Astrocyte (in vitro differentiated cells and primary cell): ENCODE measurements around the gene NDUFB7. TPM values are rescaled to one million over a fixed set of nuclear protein-coding genes. Genes with fewer than 3 reads are reported as not detected.
"Not testable (repeated sequence)": the region's sequence is repeated elsewhere in the genome, so short reads cannot be mapped to it uniquely, and the experiment has no call there.

Source experiments
- DNase-seq: peaks from one replicate; pipeline ENCODE4 v3.0.0-alpha.2; 2010; ENCODE audit warnings: low read depth
- FAIRE-seq: peaks from 2 replicates; lab custom pipeline; 2011; peaks lifted over from hg19 to GRCh38; lab: Jason Lieb, UNC
- H2AFZ ChIP-seq: 2 replicates; pipeline ENCODE4 v1.6.0; 2012; ENCODE audit warnings: low read depth, low read length, inconsistent platforms
- H3K27ac ChIP-seq: 2 replicates; pipeline ENCODE4 v1.5.1; 2011; ENCODE audit warnings: low read depth, low read length, inconsistent platforms
- H3K27me3 ChIP-seq: 2 replicates; pipeline ENCODE4 v1.6.0; 2011; ENCODE audit warnings: low read length, inconsistent platforms; ENCODE audit not compliant: insufficient read depth
- H3K36me3 ChIP-seq: 2 replicates; pipeline ENCODE4 v1.5.1; 2011; ENCODE audit warnings: low read length, inconsistent platforms; ENCODE audit not compliant: insufficient read depth
- H3K4me1 ChIP-seq: 2 replicates; pipeline ENCODE4 v1.5.1; 2011; ENCODE audit warnings: low read length, inconsistent platforms; ENCODE audit not compliant: insufficient read depth
- H3K4me2 ChIP-seq: 2 replicates; pipeline ENCODE4 v1.6.0; 2012; ENCODE audit warnings: low read length, inconsistent platforms
- H3K4me3 ChIP-seq: 2 replicates; pipeline ENCODE4 v1.5.1; 2011; ENCODE audit warnings: low read depth, mild to moderate bottlenecking, low read length, inconsistent platforms; ENCODE audit not compliant: insufficient read depth
- H3K79me2 ChIP-seq: 2 replicates; pipeline ENCODE4 v1.6.0; 2012; ENCODE audit warnings: mild to moderate bottlenecking, low read length, inconsistent platforms; ENCODE audit not compliant: insufficient read depth
- H3K9ac ChIP-seq: 2 replicates; pipeline ENCODE4 v1.6.0; 2012; ENCODE audit warnings: mild to moderate bottlenecking, low read length, inconsistent platforms
- H3K9me3 ChIP-seq: 2 replicates; pipeline ENCODE4 v1.5.1; 2012; ENCODE audit warnings: low read depth, mild to moderate bottlenecking, low read length, inconsistent platforms; ENCODE audit not compliant: insufficient read depth
- H4K20me1 ChIP-seq: 2 replicates; pipeline ENCODE4 v1.6.0; 2012; ENCODE audit warnings: low read length, inconsistent platforms; ENCODE audit not compliant: insufficient read depth
- H3K27ac Mint-ChIP-seq: one replicate; pipeline ENCODE4 v1.8.0; 2021; ENCODE audit warnings: mild to moderate bottlenecking, mixed read lengths; ENCODE audit not compliant: unreplicated experiment
- H3K27me3 Mint-ChIP-seq: one replicate; pipeline ENCODE4 v1.8.0; 2021; ENCODE audit warnings: low read depth, mixed read lengths; ENCODE audit not compliant: unreplicated experiment
- H3K36me3 Mint-ChIP-seq: one replicate; pipeline ENCODE4 v1.8.0; 2021; ENCODE audit warnings: low read depth, mixed read lengths; ENCODE audit not compliant: unreplicated experiment
- H3K4me1 Mint-ChIP-seq: one replicate; pipeline ENCODE4 v1.8.0; 2021; ENCODE audit warnings: low read depth, mixed read lengths; ENCODE audit not compliant: unreplicated experiment
- H3K4me3 Mint-ChIP-seq: one replicate; pipeline ENCODE4 v1.8.0; 2021; ENCODE audit warnings: mild to moderate bottlenecking, moderate library complexity, mixed read lengths; ENCODE audit not compliant: unreplicated experiment
- H3K9me3 Mint-ChIP-seq: one replicate; pipeline ENCODE4 v1.8.0; 2021; ENCODE audit warnings: mild to moderate bottlenecking, mixed read lengths; ENCODE audit not compliant: unreplicated experiment
- EZH2 ChIP-seq: IDR thresholded peaks from 2 replicates; pipeline ENCODE4 v1.6.1; 2012; ENCODE audit warnings: mild to moderate bottlenecking, low read length, inconsistent platforms; ENCODE audit not compliant: insufficient read depth
- total RNA-seq: library from RNA; stranded (reverse); gene quantifications from 2 replicates; pipeline ENCODE4 v1.2.1, GENCODE V29; 2021
- TF ChIP-seq, protein P1 (sequence below): IDR thresholded peaks from 2 replicates; pipeline ENCODE4 v1.5.1; 2011; ENCODE audit warnings: low read depth, mild to moderate bottlenecking, inconsistent platforms, low read length, moderate library complexity; ENCODE audit not compliant: insufficient read depth

The NDUFB7 gene
- total RNA-seq, 1 donor from 2014 or later, result 161 TPM

DNA sequence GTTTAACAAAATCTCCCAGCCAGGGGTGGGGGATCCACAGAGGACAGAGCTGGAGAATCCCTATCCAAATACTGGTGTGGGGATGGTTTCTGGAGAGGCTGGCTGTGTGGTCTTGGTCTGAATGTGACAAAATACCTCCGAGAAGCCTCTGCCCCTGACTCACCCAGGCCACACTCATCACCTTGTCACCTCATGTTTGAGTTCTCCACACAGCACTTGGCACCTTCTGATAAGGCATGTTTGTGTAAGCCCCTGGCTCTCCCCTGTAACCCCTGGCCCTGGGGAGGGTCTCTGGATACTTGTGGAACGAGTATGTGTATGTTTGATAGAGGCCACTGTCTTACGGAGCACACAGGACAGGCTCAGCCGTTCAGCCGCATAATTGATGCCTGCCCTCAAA lies 27.8 kb downstream of the NDUFB7 start:
- H3K27ac Mint-ChIP-seq, result no peak overlapping the region
- Histone ChIP-seq H2AFZ (no peak overlapping the region), H3K4me1 (peaks cover 13% of the 10 kb centered on the region), H4K20me1 (peaks cover 48% of the 10 kb centered on the region), H3K4me3 (no peak overlapping the region), H3K79me2 (peaks cover 11% of the 10 kb centered on the region), H3K9ac (no peak overlapping the region), H3K9me3 (no peaks in the 10 kb centered on the region), H3K36me3 (peaks cover 2% of the 10 kb centered on the region), H3K27ac (no peak overlapping the region), H3K27me3 (no peaks in the 10 kb centered on the region), H3K4me2 (no peak overlapping the region)
- H3K9me3 Mint-ChIP-seq, result no peaks in the 10 kb centered on the region
- no peaks in the 10 kb centered on the region for H3K27me3 Mint-ChIP-seq
- TF ChIP-seq EZH2, result no peak
- no peak for FAIRE-seq
- no peak for DNase-seq
- peaks cover 11% of the 10 kb centered on the region for H3K4me1 Mint-ChIP-seq
- H3K36me3 Mint-ChIP-seq, result peaks cover 14% of the 10 kb centered on the region
- H3K4me3 Mint-ChIP-seq, result no peak overlapping the region

DNA sequence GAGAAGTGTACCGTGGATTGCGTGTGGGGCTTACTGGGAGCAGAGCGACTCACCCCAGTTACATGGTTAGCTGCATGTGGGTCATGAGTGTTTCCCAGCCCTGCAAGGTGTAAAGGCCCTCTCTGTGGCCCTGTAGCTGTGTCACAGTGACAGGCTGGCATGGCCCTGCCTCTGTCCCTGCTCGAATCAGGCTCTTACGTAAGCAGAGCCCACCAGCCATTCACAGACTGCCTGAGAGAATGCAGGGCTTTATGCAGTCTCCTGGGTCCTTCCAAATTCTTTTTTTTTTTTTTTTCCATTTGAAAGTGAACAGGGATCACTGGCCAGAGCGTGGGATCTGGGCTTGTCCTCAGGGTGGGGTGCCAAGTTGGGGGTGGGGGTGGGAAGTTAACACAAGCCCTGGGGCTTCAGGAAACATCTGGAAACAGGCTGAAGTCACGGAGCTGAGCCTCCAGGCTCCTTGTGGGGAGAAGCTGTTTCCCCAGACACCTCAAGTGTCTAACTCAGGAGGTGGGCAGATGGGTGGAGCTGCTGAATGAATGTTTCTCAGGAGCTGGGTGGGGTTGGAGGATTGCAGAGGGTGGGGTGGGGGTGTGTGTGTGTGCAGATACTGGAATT lies 29.0 kb downstream of the NDUFB7 start:
- no peaks in the 10 kb centered on the region for H3K36me3 ChIP-seq
- no peak for TF ChIP-seq EZH2
- TF ChIP-seq, protein P1, sequence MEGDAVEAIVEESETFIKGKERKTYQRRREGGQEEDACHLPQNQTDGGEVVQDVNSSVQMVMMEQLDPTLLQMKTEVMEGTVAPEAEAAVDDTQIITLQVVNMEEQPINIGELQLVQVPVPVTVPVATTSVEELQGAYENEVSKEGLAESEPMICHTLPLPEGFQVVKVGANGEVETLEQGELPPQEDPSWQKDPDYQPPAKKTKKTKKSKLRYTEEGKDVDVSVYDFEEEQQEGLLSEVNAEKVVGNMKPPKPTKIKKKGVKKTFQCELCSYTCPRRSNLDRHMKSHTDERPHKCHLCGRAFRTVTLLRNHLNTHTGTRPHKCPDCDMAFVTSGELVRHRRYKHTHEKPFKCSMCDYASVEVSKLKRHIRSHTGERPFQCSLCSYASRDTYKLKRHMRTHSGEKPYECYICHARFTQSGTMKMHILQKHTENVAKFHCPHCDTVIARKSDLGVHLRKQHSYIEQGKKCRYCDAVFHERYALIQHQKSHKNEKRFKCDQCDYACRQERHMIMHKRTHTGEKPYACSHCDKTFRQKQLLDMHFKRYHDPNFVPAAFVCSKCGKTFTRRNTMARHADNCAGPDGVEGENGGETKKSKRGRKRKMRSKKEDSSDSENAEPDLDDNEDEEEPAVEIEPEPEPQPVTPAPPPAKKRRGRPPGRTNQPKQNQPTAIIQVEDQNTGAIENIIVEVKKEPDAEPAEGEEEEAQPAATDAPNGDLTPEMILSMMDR, result no peak
- no peak overlapping the region for H3K4me2 ChIP-seq
- no peak for DNase-seq
- H3K27me3 ChIP-seq, result no peaks in the 10 kb centered on the region
- H3K9me3 ChIP-seq, result no peaks in the 10 kb centered on the region
- peaks cover 14% of the 10 kb centered on the region for H3K36me3 Mint-ChIP-seq
- H3K4me3 Mint-ChIP-seq, result no peak overlapping the region
- no peak overlapping the region for H3K9ac ChIP-seq
- no peak overlapping the region for H2AFZ ChIP-seq
- FAIRE-seq, result no peak
- H3K9me3 Mint-ChIP-seq, result no peaks in the 10 kb centered on the region
- peaks cover 11% of the 10 kb centered on the region for H3K4me1 Mint-ChIP-seq
- peaks cover 13% of the 10 kb centered on the region for H3K79me2 ChIP-seq
- H3K4me3 ChIP-seq, result no peak overlapping the region
- peaks cover 13% of the 10 kb centered on the region for H3K4me1 ChIP-seq
- H3K27ac ChIP-seq, result no peak overlapping the region
- H3K27me3 Mint-ChIP-seq, result no peaks in the 10 kb centered on the region
- no peak overlapping the region for H3K27ac Mint-ChIP-seq
- H4K20me1 ChIP-seq, result peaks cover 45% of the 10 kb centered on the region

DNA sequence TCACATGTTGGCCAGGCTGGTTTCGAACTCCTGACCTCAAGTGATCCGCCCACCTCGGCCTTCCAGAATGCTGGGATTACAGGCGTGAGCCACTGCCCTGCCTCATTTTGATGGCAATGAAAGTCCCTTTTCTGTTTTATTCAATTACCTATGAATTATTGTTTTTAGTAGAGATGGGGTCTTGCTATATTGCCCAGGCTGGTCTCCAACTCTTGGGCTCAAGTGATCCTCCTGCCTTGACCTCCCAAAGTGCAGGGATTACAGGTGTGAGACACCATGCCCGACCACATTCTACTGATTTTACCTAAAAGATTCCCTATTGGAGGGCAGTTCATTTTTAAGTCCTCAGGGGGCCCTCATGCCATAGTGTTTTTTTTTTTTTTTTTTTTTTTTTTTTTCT lies 29.9 kb downstream of the NDUFB7 start:
- peaks cover 45% of the 10 kb centered on the region for H4K20me1 ChIP-seq

More for the DNA sequence above, 29.9 kb downstream of the NDUFB7 start:
- H3K4me3 Mint-ChIP-seq, H3K9me3 ChIP-seq, H3K27ac ChIP-seq, H3K27ac Mint-ChIP-seq, H3K4me2 ChIP-seq, H2AFZ ChIP-seq, H3K9ac ChIP-seq, H3K27me3 Mint-ChIP-seq, FAIRE-seq, H3K27me3 ChIP-seq, H3K36me3 ChIP-seq, DNase-seq, H3K9me3 Mint-ChIP-seq, H3K4me3 ChIP-seq: not testable (repeated sequence)
- H3K36me3 Mint-ChIP-seq, result peaks cover 14% of the 10 kb centered on the region
- H3K4me1 Mint-ChIP-seq, result peaks cover 11% of the 10 kb centered on the region
- peaks cover 13% of the 10 kb centered on the region for H3K4me1 ChIP-seq
- peaks cover 15% of the 10 kb centered on the region for H3K79me2 ChIP-seq
